GM23248 (cell line): ENCODE measurements around the gene TUBGCP4. TPM values are rescaled to one million over a fixed set of nuclear protein-coding genes. Genes with fewer than 3 reads are reported as not detected.

Experiments used
- DNase-seq: peaks from one replicate; pipeline ENCODE4 v3.0.0-alpha.2; 2015
- H2AFZ ChIP-seq: fragments of 200-600 bp; sonication (generic); 2 replicates; pipeline ENCODE4 v1.6.1; 2016; ENCODE audit warnings: antibody characterized with exemption
- H3F3A ChIP-seq: fragments of 200-600 bp; sonication (generic); 2 replicates; pipeline ENCODE4 v1.6.1; 2016; ENCODE audit warnings: mild to moderate bottlenecking, antibody characterized with exemption, mixed run types; ENCODE audit not compliant: insufficient read depth
- H3K27ac ChIP-seq: fragments of 200-600 bp; sonication (generic); 2 replicates; pipeline ENCODE4 v1.5.1; 2016; ENCODE audit warnings: mild to moderate bottlenecking
- H3K27me3 ChIP-seq: fragments of 200-600 bp; sonication (generic); replicated peaks from 2 replicates; pipeline ENCODE4 v1.6.1; 2016; ENCODE audit warnings: mild to moderate bottlenecking; ENCODE audit not compliant: insufficient read depth
- H3K36me3 ChIP-seq: fragments of 200-600 bp; sonication (generic); 2 replicates; pipeline ENCODE4 v1.6.1; 2016; ENCODE audit warnings: low read depth, mild to moderate bottlenecking
- H3K4me1 ChIP-seq: fragments of 200-600 bp; sonication (generic); 2 replicates; pipeline ENCODE4 v1.6.1; 2016; ENCODE audit warnings: mild to moderate bottlenecking; ENCODE audit not compliant: insufficient read depth
- H3K4me2 ChIP-seq: fragments of 200-600 bp; sonication (generic); one replicate; pipeline ENCODE4 v1.6.1; 2016; ENCODE audit warnings: mild to moderate bottlenecking; ENCODE audit not compliant: unreplicated experiment
- H3K4me3 ChIP-seq: fragments of 200-600 bp; sonication (generic); 2 replicates; pipeline ENCODE4 v1.5.1; 2016; ENCODE audit warnings: mild to moderate bottlenecking
- H3K79me2 ChIP-seq: fragments of 200-600 bp; sonication (generic); 2 replicates; pipeline ENCODE4 v1.6.1; 2016; ENCODE audit warnings: mild to moderate bottlenecking; ENCODE audit not compliant: insufficient read depth
- H3K9ac ChIP-seq: fragments of 200-600 bp; sonication (generic); 2 replicates; pipeline ENCODE4 v1.6.1; 2016; ENCODE audit warnings: mild to moderate bottlenecking
- H3K9me2 ChIP-seq: fragments of 200-600 bp; sonication (generic); 2 replicates; pipeline ENCODE4 v1.6.1; 2016; ENCODE audit warnings: mixed run types, mild to moderate bottlenecking, moderate library complexity; ENCODE audit not compliant: insufficient read depth
- H3K9me3 ChIP-seq: fragments of 200-600 bp; sonication (generic); one replicate; pipeline ENCODE4 v1.6.1; 2017; ENCODE audit warnings: low read depth
- H4K20me1 ChIP-seq: fragments of 200-600 bp; sonication (generic); 2 replicates; pipeline ENCODE4 v1.6.0; 2016; ENCODE audit not compliant: insufficient read depth
- EZH2 ChIP-seq: fragments of 200-600 bp; sonication (generic); IDR thresholded peaks from 2 replicates; pipeline ENCODE4 v1.6.1; 2018; ENCODE audit warnings: antibody characterized with exemption, mild to moderate bottlenecking; ENCODE audit not compliant: insufficient read depth, poor library complexity, severe bottlenecking
- EZH2phosphoT487 ChIP-seq: fragments of 200-600 bp; sonication (generic); IDR thresholded peaks from 2 replicates; pipeline ENCODE4 v1.6.1; 2018; ENCODE audit warnings: antibody characterized with exemption, moderate library complexity, mild to moderate bottlenecking, low read depth; ENCODE audit not compliant: insufficient read depth
- WGBS, 2 experiments: methylation state at CpG; one replicate each; pipeline ENCODE4 v1.1.6; 2015 to 2017; ENCODE audit warnings: low lambda C conversion rate in 2 of 2, low coverage in 1 of 2; ENCODE audit errors: missing lambda C conversion rate in 2 of 2; 5-methylcytosine and 5-hydroxymethylcytosine counted together
- in situ Hi-C: fragments of 300-500 bp; cut with MboI; formaldehyde crosslinking; loops from 2 replicates; pipeline ENCODE4 v1.15.0; 2020
- polyA plus RNA-seq: library from polyadenylated mRNA; unstranded; fragments of >200 nt; fragmentation: Nextera tagmentation; extraction: Ambion mirVana; gene quantifications from 2 replicates; pipeline ENCODE4 v1.2.1, GENCODE V29; 2016
- total RNA-seq: library from RNA; depleted of rRNA; stranded (reverse); fragments of >200 nt; shearing (Covaris generic); gene quantifications from 2 replicates; pipeline ENCODE4 v1.2.3, GENCODE V29; 2014

The TUBGCP4 gene
- total and polyA plus RNA-seq, 2 experiments from 2014 or later, result 6.3 to 12.6 TPM

DNA sequence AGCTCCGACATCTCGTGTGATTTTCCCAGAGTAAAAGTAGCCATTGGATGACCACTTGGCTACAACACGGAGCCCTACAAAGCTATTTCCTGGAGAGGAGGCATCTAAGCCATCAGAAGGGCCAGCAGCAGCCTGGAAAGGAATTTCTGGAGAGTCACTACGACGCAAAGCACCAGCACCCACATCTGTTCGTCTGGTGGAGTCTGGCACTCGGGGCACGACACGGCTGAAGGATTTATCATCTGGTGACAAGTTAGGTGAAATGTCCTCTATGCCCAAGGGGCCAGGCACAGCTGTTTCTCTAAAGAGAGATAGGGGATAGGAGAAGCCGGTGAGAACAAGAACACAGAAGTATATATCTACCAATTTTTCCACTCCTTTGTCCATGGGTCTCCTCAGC lies 49.5 kb downstream of the TUBGCP4 start:
- H3K9me2 ChIP-seq, result no peaks in the 10 kb centered on the region
- H3K36me3 ChIP-seq, result peaks cover 43% of the 10 kb centered on the region
- H3K9ac ChIP-seq, result no peak overlapping the region
- no peak overlapping the region for H3K27ac ChIP-seq
- 91 to 93% methylated on average over 10 of the region's 10 CpGs for WGBS, 2 experiments
- no peak overlapping the region for H3K4me2 ChIP-seq
- in situ Hi-C loops, result no loop called here
- H3K4me3 ChIP-seq, result no peak overlapping the region
- no peaks in the 10 kb centered on the region for H3K4me1 ChIP-seq
- H3K27me3 ChIP-seq, result no peaks in the 10 kb centered on the region
- H3K9me3 ChIP-seq, result no peaks in the 10 kb centered on the region
- H3K79me2 ChIP-seq, result 0 out of 2 replicates have a peak, but pooled peaks cover 3% of the 10 kb centered on the region
- no peak overlapping the region for H2AFZ ChIP-seq
- H4K20me1 ChIP-seq, result no peaks in the 10 kb centered on the region
- DNase-seq, result no peak
- TF ChIP-seq EZH2phosphoT487, result no peak
- no peak for TF ChIP-seq EZH2
- H3F3A ChIP-seq, result no peaks in the 10 kb centered on the region

DNA sequence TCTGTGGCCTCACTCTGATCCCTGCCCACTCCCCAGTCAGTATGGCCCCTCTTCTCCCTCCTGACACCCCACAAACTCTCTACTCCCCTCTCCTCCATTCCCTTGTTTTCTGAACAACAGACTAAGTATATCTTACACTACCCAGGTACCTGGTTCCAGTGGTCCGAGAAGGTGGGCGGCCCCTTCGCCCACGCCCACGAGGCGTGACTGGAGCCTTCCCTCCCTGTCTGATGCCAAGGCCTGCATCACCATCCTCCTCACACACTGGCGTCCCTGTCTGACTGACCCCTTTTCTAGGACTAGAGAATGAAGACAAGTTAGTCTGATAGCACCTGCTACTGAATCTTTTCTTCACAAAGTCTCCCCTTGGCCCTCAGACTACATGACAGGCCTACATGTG lies 50.0 kb downstream of the TUBGCP4 start:
- H3K4me2 ChIP-seq, result no peak overlapping the region
- TF ChIP-seq EZH2phosphoT487 (no peak), EZH2 (no peak)
- no peaks in the 10 kb centered on the region for H3K9me2 ChIP-seq
- H3K27ac ChIP-seq, result no peak overlapping the region
- no peak overlapping the region for H3K4me3 ChIP-seq
- peaks cover 43% of the 10 kb centered on the region for H3K36me3 ChIP-seq
- H3K9ac ChIP-seq, result no peak overlapping the region
- no peak overlapping the region for H2AFZ ChIP-seq
- DNase-seq, result no peak
- H4K20me1 ChIP-seq, result no peaks in the 10 kb centered on the region
- no peaks in the 10 kb centered on the region for H3K9me3 ChIP-seq
- no peaks in the 10 kb centered on the region for H3K27me3 ChIP-seq
- WGBS, 2 experiments, result 83 to 88% methylated on average over 7 of the region's 7 CpGs
- H3F3A ChIP-seq, result no peaks in the 10 kb centered on the region
- in situ Hi-C loops, result no loop called here
- 0 out of 2 replicates have a peak, but pooled peaks cover 3% of the 10 kb centered on the region for H3K79me2 ChIP-seq
- no peaks in the 10 kb centered on the region for H3K4me1 ChIP-seq

DNA sequence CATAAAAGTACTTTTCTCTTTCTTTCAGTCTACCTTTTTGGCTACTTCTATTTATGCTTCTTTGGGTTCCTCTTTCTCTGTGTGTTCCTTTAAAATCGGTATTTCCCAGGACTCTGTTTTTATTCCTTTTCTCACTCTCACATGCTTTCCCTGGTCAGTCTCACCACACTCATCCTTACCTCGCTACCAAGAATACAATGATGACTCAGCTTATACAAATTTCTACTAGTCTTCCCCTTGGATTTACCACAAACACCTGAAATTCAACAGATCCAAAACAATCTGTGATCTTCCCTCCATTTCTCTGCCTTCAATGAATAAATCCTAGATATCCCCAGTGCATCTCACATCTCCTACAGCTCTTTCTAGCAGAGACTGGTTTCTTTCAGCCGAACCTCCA lies 52.9 kb downstream of the TUBGCP4 start:
- in situ Hi-C loops, result no loop called here
- H3K36me3 ChIP-seq, result peaks cover 45% of the 10 kb centered on the region
- no peak for DNase-seq

DNA sequence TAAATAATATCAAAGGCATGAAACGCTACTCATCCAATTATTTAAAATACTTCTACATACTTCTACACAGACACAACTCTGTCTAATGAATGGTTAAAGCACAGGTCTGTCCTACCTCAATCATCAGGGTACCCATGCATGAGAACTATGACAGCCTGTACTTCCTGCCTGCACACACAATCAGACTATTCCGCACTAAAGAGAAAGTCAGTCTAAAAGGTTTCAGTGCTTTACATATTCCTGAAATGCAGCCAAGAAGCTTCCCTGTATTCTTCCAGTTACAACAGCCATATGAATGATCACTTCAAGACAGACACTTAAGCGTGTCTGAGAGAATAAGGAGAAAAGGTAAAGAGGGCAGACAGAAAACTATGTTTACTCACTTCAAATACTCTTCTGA lies 58.8 kb downstream of the TUBGCP4 start:
- 54% methylated on average over 3 of the region's 3 CpGs for WGBS, 2 experiments
- no peak for TF ChIP-seq EZH2
- no peak for TF ChIP-seq EZH2phosphoT487
- Histone ChIP-seq H3K4me3 (no peak overlapping the region), H4K20me1 (no peaks in the 10 kb centered on the region), H3K27me3 (no peaks in the 10 kb centered on the region), H3K9me2 (no peaks in the 10 kb centered on the region), H3K79me2 (peaks cover 8% of the 10 kb centered on the region; the same call in 1 of the 2 replicates), H3K36me3 (peaks cover 32% of the 10 kb centered on the region), H2AFZ (no peak overlapping the region), H3K4me2 (no peak overlapping the region), H3K9ac (no peak overlapping the region), H3K27ac (no peak overlapping the region), H3K4me1 (no peaks in the 10 kb centered on the region), H3K9me3 (no peaks in the 10 kb centered on the region), H3F3A (no peaks in the 10 kb centered on the region)
- in situ Hi-C loops, result no loop called here
- no peak for DNase-seq

More for the DNA sequence above, 52.9 kb downstream of the TUBGCP4 start:
- Histone ChIP-seq H3K4me3 (no peak overlapping the region), H3F3A (no peaks in the 10 kb centered on the region), H3K9me2 (no peaks in the 10 kb centered on the region), H3K27me3 (no peaks in the 10 kb centered on the region), H4K20me1 (no peaks in the 10 kb centered on the region), H3K4me2 (no peak overlapping the region), H3K27ac (no peak overlapping the region), H2AFZ (no peak overlapping the region), H3K4me1 (no peaks in the 10 kb centered on the region), H3K79me2 (0 out of 2 replicates have a peak, but pooled peaks cover 3% of the 10 kb centered on the region), H3K9me3 (no peaks in the 10 kb centered on the region), H3K9ac (no peak overlapping the region)
- TF ChIP-seq EZH2phosphoT487 (no peak), EZH2 (no peak)
- 94 to 98% methylated on average over 3 of the region's 3 CpGs for WGBS, 2 experiments

DNA sequence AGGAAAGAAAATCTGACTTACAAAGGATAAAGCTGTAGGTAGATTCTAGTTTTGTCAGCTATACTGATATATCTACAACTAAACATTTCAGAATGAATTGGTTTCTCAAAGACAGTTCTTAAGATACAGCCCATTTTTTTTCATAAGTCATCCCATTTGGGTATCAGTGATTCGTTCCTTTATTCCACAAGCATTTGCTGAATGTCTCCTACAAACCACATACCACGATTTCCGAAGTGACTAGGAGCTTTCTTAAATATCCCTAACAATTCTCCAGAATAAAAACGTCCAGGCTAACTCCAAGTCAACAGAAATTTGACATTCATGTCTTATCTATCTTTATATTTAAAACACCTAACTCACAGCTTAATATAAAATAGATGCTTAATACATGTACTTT lies 62.3 kb downstream of the TUBGCP4 start:
- Histone ChIP-seq H3K79me2 (peaks cover 15% of the 10 kb centered on the region; the same call in 1 of the 2 replicates), H2AFZ (no peak overlapping the region), H3K9me2 (no peaks in the 10 kb centered on the region), H3K27ac (no peak overlapping the region), H3K36me3 (peaks cover 24% of the 10 kb centered on the region), H3K4me2 (no peak overlapping the region), H3K9me3 (no peaks in the 10 kb centered on the region), H3K9ac (no peak overlapping the region), H4K20me1 (no peaks in the 10 kb centered on the region), H3K4me1 (no peaks in the 10 kb centered on the region), H3K4me3 (no peak overlapping the region), H3F3A (no peaks in the 10 kb centered on the region), H3K27me3 (no peaks in the 10 kb centered on the region)
- WGBS, 2 experiments, result 93 to 94% methylated on average over 4 of the region's 4 CpGs
- DNase-seq, result peak; percentile 34
- in situ Hi-C loops, result no loop called here
- TF ChIP-seq EZH2 (no peak), EZH2phosphoT487 (no peak)
